Psoas muscle (tissue), 8 donors: ENCODE data around the gene FUBP3. TPM values are rescaled to one million over a fixed set of nuclear protein-coding genes. Genes with fewer than 3 reads are reported as not detected.

Experiments
- ATAC-seq, 4 donors: fragments of 200-7000 bp; cut with Tn5 transposase; one replicate each; pipeline ENCODE4 v1.9.1; 2020; ENCODE audit warnings: moderate library complexity in 3 of 4, mild to moderate bottlenecking in 2 of 4
- DNase-seq, 2 donors: peaks; one replicate each; pipeline ENCODE4 v3.0.0-alpha.2; 2020
- H3K27ac ChIP-seq: fragments of 200-600 bp; one replicate; pipeline ENCODE4 v1.8.0; 2022
- H3K27me3 ChIP-seq, 3 donors: fragments of 200-600 bp in 1 of 3; one replicate each; pipeline versions ENCODE4 v1.6.1 to v1.8.0; 2013 to 2022; ENCODE audit warnings: low read length in 2 of 3, mild to moderate bottlenecking in 2 of 3, moderate library complexity in 1 of 3; ENCODE audit not compliant: insufficient read depth in 3 of 3
- H3K36me3 ChIP-seq, 2 donors: fragments of 200-600 bp in 1 of 2; one replicate each; pipeline versions ENCODE4 v1.6.1 to v1.8.0; 2013 to 2022; ENCODE audit warnings: low read depth in 1 of 2, mild to moderate bottlenecking in 1 of 2, moderate library complexity in 1 of 2; ENCODE audit not compliant: insufficient read depth in 1 of 2
- H3K4me1 ChIP-seq: fragments of 200-600 bp; one replicate; pipeline ENCODE4 v1.8.0; 2022
- H3K4me3 ChIP-seq: fragments of 200-600 bp; one replicate; pipeline ENCODE4 v1.8.0; 2022; ENCODE audit warnings: mild to moderate bottlenecking
- H3K9me3 ChIP-seq: fragments of 200-600 bp; one replicate; pipeline ENCODE4 v1.8.0; 2022
- CTCF ChIP-seq: fragments of 200-600 bp; IDR thresholded peaks from one replicate; pipeline ENCODE4 v1.8.0; 2022; ENCODE audit warnings: antibody characterized with exemption
- WGBS, 3 donors: extraction: QIAGEN DNeasy Blood & Tissue Kit; methylation state at CpG; one replicate each; pipeline versions ENCODE4 v1.1.6 to v1.1.7; 2013; 5-methylcytosine and 5-hydroxymethylcytosine counted together
- intact Hi-C, 2 donors: fragments of 100-400 bp; cut with DNase I; formaldehyde crosslinking; loops; one replicate each; pipeline versions ENCODE4 v1.11.0 to v1.14.2; 2022
- polyA plus RNA-seq, 3 donors: library from polyadenylated mRNA; stranded (reverse); fragments of 200-250 nt; gene quantifications; one replicate each; pipeline ENCODE4 v1.2.3, GENCODE V29; 2013
- total RNA-seq, 4 donors: library from RNA; stranded (reverse); fragmentation: NEBNext Ultra II Directional in 2 of 4; extraction: Animal tissue kit (Norgen Biotek cat#: 25700) in 2 of 4; gene quantifications; one replicate each; pipeline versions ENCODE4 v1.2.1 to v1.2.4, GENCODE V29; 2021 to 2023
- donor health status: healthy with polysubstance abuse.
- donor health status: DM: no; HTN: no; CAD: no; lungs with moderate emphysema.
- donor health status: Bipolar disorder and iron deficiency.
- donor health status: healthy.
- donor health status: DM: yes; HTN: yes; CAD: no.
- donor health status: DM: no; HTN: no; CAD: no.
- donor health status: DM: no; HTN: no; CAD: no.
- donor health status: DM: yes; HTN: yes; CAD: no.

FUBP3 gene
- total and polyA plus RNA-seq, 7 donors, result 7.5 to 20.7 (median 16.3) TPM

GRCh38 chr9:130660326-130660682 lies 80.9 kb downstream of the FUBP3 start:
- Histone ChIP-seq H3K9me3 (no peaks in the 10 kb centered on the region), H3K27me3 (peaks cover 7 to 96% (median 50%) of the 10 kb centered on the region in 3 donors), H3K36me3 (no peaks in the 10 kb centered on the region), H3K4me3 (peak overlapping the region; percentile 64), H3K27ac (no peak overlapping the region), H3K4me1 (peaks cover 23% of the 10 kb centered on the region)
- WGBS, 3 donors, result 0 to 1% (median 1%) methylated on average over 28 to 33 of the region's 33 CpGs
- no peak for DNase-seq
- no peak for TF ChIP-seq CTCF
- no peak for ATAC-seq
- intact Hi-C loops, result no loop called here

- intact Hi-C loops, result no loop called here
- WGBS, 3 donors, result 1 to 2% (median 1%) methylated on average over 69 to 82 of the region's 82 CpGs
- no peak for TF ChIP-seq CTCF
- Histone ChIP-seq H3K4me3 (peak overlapping the region; percentile 64), H3K27me3 (peaks cover 7 to 97% (median 55%) of the 10 kb centered on the region in 3 donors), H3K9me3 (no peaks in the 10 kb centered on the region), H3K36me3 (no peaks in the 10 kb centered on the region), H3K27ac (no peak overlapping the region), H3K4me1 (peaks cover 28% of the 10 kb centered on the region)
- peak in 3 of 4 donors; percentile 21 to 37 (median 31) for ATAC-seq
- no peak for DNase-seq
Measured at GRCh38 chr9:130660683-130661450, 81.5 kb downstream of the FUBP3 start.

DNA sequence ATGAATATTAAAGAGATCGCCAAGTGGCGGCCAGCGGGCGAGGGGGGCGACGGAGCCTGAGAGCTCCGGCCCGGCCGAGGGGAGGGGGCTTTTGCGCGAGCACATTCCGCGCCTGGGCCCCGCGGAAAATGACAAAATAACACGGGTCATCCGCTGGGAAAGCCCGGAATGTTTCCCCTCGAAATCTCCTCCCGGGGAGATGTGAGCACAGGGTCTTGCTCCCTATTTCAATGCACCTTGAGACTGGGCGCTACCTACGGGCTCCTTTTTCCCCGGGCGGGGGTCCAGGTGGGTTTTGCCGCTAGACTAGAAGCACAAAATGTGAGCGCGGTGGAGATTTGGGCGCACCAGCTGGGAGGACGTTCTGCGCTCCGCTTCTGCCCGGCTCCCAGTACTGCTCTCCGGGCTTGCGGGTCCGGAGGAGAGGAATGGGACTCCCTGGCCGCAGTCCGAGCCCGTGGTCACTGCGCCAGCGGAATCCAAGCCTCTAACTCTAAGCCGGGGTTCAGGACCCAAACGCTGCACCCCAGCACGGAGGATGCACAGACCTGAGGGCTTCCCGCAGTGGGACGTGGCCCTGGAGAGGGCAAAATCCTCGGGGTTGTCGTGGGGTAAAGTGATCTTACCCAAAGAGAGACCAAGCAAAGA lies 82.2 kb downstream of the FUBP3 start:
- no peak for TF ChIP-seq CTCF
- ATAC-seq (peak in 1 of 4 donors; percentile 33), DNase-seq (no peak)
- H3K27ac ChIP-seq, result no peak overlapping the region
- no peaks in the 10 kb centered on the region for H3K36me3 ChIP-seq
- no peaks in the 10 kb centered on the region for H3K9me3 ChIP-seq
- H3K4me3 ChIP-seq, result peak overlapping the region; percentile 64
- peaks cover 7 to 97% (median 62%) of the 10 kb centered on the region in 3 donors for H3K27me3 ChIP-seq
- intact Hi-C loops, result no loop called here
- H3K4me1 ChIP-seq, result peaks cover 28% of the 10 kb centered on the region
- WGBS, 3 donors, result 4 to 7% (median 6%) methylated on average over 43 to 47 of the region's 47 CpGs

DNA sequence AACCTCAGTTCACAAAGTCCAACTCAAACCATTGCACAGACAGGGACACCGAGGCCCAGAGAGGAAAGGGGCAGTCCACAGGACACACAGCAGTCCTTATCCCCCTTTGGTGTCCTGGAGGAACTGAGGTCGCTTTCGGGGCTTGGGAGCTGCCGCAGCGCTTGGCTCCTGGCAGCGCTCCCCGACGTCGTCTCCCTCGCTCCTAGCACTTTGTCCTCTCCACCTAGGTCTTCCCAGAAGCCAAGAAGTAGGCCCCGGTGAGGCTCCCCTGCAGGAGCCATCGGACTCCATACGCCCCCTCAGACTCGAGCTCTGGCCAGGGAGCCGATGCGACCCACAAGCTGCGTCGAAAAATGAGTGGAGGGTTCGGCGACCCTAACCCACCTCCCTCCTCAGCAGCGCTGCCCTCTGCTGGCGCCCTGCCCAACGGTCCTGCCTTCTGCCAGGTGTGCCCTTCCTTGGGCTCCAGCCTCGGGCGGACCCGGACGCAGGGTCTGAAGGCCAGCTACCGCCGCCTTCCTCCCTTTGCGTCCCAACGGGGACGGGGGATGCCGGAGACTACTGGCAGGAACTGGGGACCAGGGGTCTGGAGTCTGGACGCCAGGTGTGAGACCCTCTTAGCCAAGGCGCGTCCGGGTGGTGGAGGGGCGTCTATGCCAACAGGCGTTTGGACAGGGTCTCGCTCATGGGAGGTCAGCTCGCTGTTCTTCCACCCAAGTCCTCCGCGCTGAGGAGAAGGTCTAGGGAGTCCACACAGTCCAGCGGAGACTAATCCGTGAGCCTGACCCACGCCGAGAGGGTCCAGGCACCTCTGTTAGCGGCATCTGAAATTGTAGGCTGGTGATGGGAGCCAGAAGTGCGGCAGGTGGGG lies 83.0 kb downstream of the FUBP3 start:
- no peak for TF ChIP-seq CTCF
- Histone ChIP-seq H3K4me3 (no peak overlapping the region), H3K4me1 (peaks cover 28% of the 10 kb centered on the region), H3K27me3 (peaks cover 7 to 97% (median 67%) of the 10 kb centered on the region in 3 donors), H3K27ac (no peak overlapping the region), H3K36me3 (no peaks in the 10 kb centered on the region), H3K9me3 (no peaks in the 10 kb centered on the region)
- DNase-seq, result no peak
- no peak for ATAC-seq
- WGBS, 3 donors, result 6 to 15% (median 14%) methylated on average over 49 of the region's 49 CpGs
- intact Hi-C loops, result no loop called here
